GM21360 (cell line): Measurements from ENCODE around the gene PLEKHJ1.
"Not testable (repeated sequence)": the region's sequence is repeated elsewhere in the genome, so short reads cannot be mapped to it uniquely, and the experiment has no call there.

ENCODE experiments used
- ATAC-seq: cut with Tn5 transposase; IDR thresholded peaks from one replicate; pipeline ENCODE4 v1.9.1; 2021; ENCODE audit warnings: mild to moderate bottlenecking, moderate library complexity; ENCODE audit not compliant: unreplicated experiment

PLEKHJ1 gene

GRCh38 chr19:2201473-2202148, 34.5 kb downstream of the PLEKHJ1 start:
- no peak for ATAC-seq

GRCh38 chr19:2200624-2201294, 35.4 kb downstream of the PLEKHJ1 start:
- not testable (repeated sequence) for ATAC-seq

GRCh38 chr19:2199861-2200623, 36.1 kb downstream of the PLEKHJ1 start:
- no peak for ATAC-seq

- no peak for ATAC-seq
These were observed 36.9 kb downstream of the PLEKHJ1 start for GRCh38 chr19:2199215-2199614.

- ATAC-seq = no peak
These were observed 37.8 kb downstream of the PLEKHJ1 start for GRCh38 chr19:2198317-2198716.

- no peak for ATAC-seq
These were observed 38.9 kb downstream of the PLEKHJ1 start for GRCh38 chr19:2197270-2197669.

- no peak for ATAC-seq
These were observed 40.2 kb downstream of the PLEKHJ1 start for GRCh38 chr19:2195914-2196313.

- ATAC-seq = no peak
These were observed 40.8 kb downstream of the PLEKHJ1 start for GRCh38 chr19:2195361-2195760.

GRCh38 chr19:2194513-2195078, 41.5 kb downstream of the PLEKHJ1 start:
- no peak for ATAC-seq

GRCh38 chr19:2193807-2194206, 42.3 kb downstream of the PLEKHJ1 start:
- ATAC-seq = no peak

GRCh38 chr19:2192862-2193261, 43.3 kb downstream of the PLEKHJ1 start:
- ATAC-seq = no peak

GRCh38 chr19:2191456-2192310, 44.4 kb downstream of the PLEKHJ1 start:
- ATAC-seq = no peak

- ATAC-seq = no peak
These were observed 45.2 kb downstream of the PLEKHJ1 start for GRCh38 chr19:2190848-2191455.

- no peak for ATAC-seq
These were observed 46.2 kb downstream of the PLEKHJ1 start for GRCh38 chr19:2189880-2190279.

- ATAC-seq = no peak
These were observed 47.3 kb downstream of the PLEKHJ1 start for GRCh38 chr19:2188708-2189385.

GRCh38 chr19:2187159-2187558, 49.0 kb downstream of the PLEKHJ1 start:
- ATAC-seq = no peak

GRCh38 chr19:2186071-2186846, 49.9 kb downstream of the PLEKHJ1 start:
- ATAC-seq = no peak

GRCh38 chr19:2185734-2186070, 50.4 kb downstream of the PLEKHJ1 start:
- ATAC-seq = no peak

GRCh38 chr19:2184422-2184975, 51.6 kb downstream of the PLEKHJ1 start:
- no peak for ATAC-seq
